ENCODE data around the gene SLC5A3. TPM values are rescaled to one million over a fixed set of nuclear protein-coding genes. Genes with fewer than 3 reads are reported as not detected.

SLC5A3 gene
- total and polyA plus RNA-seq, 2 of the 8 experiments (the other 6 are each of a cell fraction or from before 2014, with no cell fraction given): 4.0 to 19.4 TPM

GRCh38 chr21:34088752-34089151 lies 15.4 kb downstream of the SLC5A3 start:
- H3K9ac ChIP-seq (replicated peaks in 1 of 4; ENCODE audit: extremely low read depth in 1 of 4, low read depth in 3 of 4, low read length in 3 of 4): no peak overlapping the region
- no peak overlapping the region for H2BK5ac ChIP-seq (ENCODE audit: low read depth, low read length)
- H3K56ac ChIP-seq (replicated peaks; ENCODE audit: insufficient read length, low read depth, low read length): no peak overlapping the region
- H3K4me2 ChIP-seq (ENCODE audit: insufficient read depth in 1 of 2, low read depth in 2 of 2, low read length in 2 of 2): no peak overlapping the region
- no peaks in the 10 kb centered on the region for H3K9me3 ChIP-seq (ENCODE audit: insufficient read depth in 2 of 2, low read depth in 1 of 2, low read length in 1 of 2)
- no peak overlapping the region for H2BK12ac ChIP-seq (ENCODE audit: low read depth, low read length)
- H2BK120ac ChIP-seq (replicated peaks; ENCODE audit: low read depth, low read length): no peak overlapping the region
- no peak overlapping the region for H3K4ac ChIP-seq (replicated peaks; ENCODE audit: insufficient read length, low read depth, low read length)
- no peak overlapping the region for H3K27ac ChIP-seq (ENCODE audit: low read depth, low read length)
- H4K20me1 ChIP-seq (replicated peaks in 1 of 2; ENCODE audit: control insufficient read depth in 1 of 2, insufficient read depth in 2 of 2, low read length in 2 of 2): peaks cover 10 to 27% of the 10 kb centered on the region in 2 experiments
- DNase-seq (ENCODE audit: low read depth in 1 of 2, low spot score in 2 of 2): no peak
- H3K18ac ChIP-seq (ENCODE audit: extremely low read depth, low read length): no peak overlapping the region
- CTCF ChIA-PET (ENCODE audit: partially characterized antibody): interaction anchor here (0.7 to 0.8 kb wide), 2 partner anchors 26 to 259 kb away, joined by 3 read pairs; no protein-coding TSS in a partner anchor
- no peak overlapping the region for H2BK15ac ChIP-seq (ENCODE audit: low read length)
- no peak overlapping the region for H4K91ac ChIP-seq (replicated peaks; ENCODE audit: insufficient read length, low read length)
- no peak overlapping the region for H2AFZ ChIP-seq (ENCODE audit: low read length)
- no peaks in the 10 kb centered on the region for H3K36me3 ChIP-seq (ENCODE audit: control insufficient read depth in 2 of 4, insufficient read depth in 4 of 4, low read length in 3 of 4)
- no peak overlapping the region for H4K5ac ChIP-seq (ENCODE audit: insufficient read length, low read depth, low read length)
- WGBS, 2 experiments (ENCODE audit: extremely low coverage in 1 of 2, insufficient coverage in 1 of 2, insufficient read length in 1 of 2, insufficient replicate concordance in 2 of 2, low coverage in 1 of 2, low lambda C conversion rate in 2 of 2, missing lambda C conversion rate in 1 of 2): 93% methylated on average over 3 of the region's 3 CpGs; no CpG with 5 or more reads in 1 of the 2 experiments
- no peak overlapping the region for H2BK20ac ChIP-seq (ENCODE audit: low read length)
- H3K14ac ChIP-seq (ENCODE audit: insufficient read length): no peak overlapping the region
- no peaks in the 10 kb centered on the region for H3K23me2 ChIP-seq (ENCODE audit: low read depth, low read length)
- peaks cover 14 to 98% of the 10 kb centered on the region in 2 experiments for H3K79me2 ChIP-seq (ENCODE audit: control insufficient read depth in 1 of 2, insufficient read depth in 2 of 2, low read length in 2 of 2)
- H3K4me1 ChIP-seq (replicated peaks in 1 of 4; ENCODE audit: control insufficient read depth in 3 of 4, insufficient read depth in 4 of 4, low read length in 3 of 4): peaks cover 2 to 22% (median 10%) of the 10 kb centered on the region in 4 experiments; a peak in 5 of 7 replicates
- TF ChIP-seq KDM1A (IDR thresholded peaks at IDR 0.05; ENCODE audit: borderline replicate concordance, low read length): no peak
- no peaks in the 10 kb centered on the region for H3K27me3 ChIP-seq (replicated peaks in 1 of 4; ENCODE audit: control insufficient read depth in 3 of 4, extremely low read depth in 1 of 4, insufficient read depth in 3 of 4, low read length in 3 of 4)
- peaks cover 15% of the 10 kb centered on the region for H3K79me1 ChIP-seq (ENCODE audit: low read depth, low read length)
- no peak overlapping the region for H3K23ac ChIP-seq (ENCODE audit: insufficient read length)
- no peak overlapping the region for H2AK5ac ChIP-seq (ENCODE audit: low read depth, low read length)
- POLR2A ChIA-PET (ENCODE audit: partially characterized antibody): interaction anchor here (3.0 kb wide), 1 partner anchor 15 kb away, joined by 19 read pairs; the partner anchor contains the start of genes MRPS6 and SLC5A3
- no peak overlapping the region for H4K8ac ChIP-seq (ENCODE audit: extremely low read depth, insufficient read depth, low read length)
- no peak overlapping the region for H3K4me3 ChIP-seq (ENCODE audit: extremely low read depth in 1 of 4, insufficient read depth in 2 of 4, low read depth in 3 of 4, low read length in 4 of 4)
- no peak for FAIRE-seq
